ENCODE measurements around the gene YWHAG.

GRCh38 chr7:76407718-76408117, 48.9 kb upstream of the YWHAG start:
- TF ChIP-seq CTCF (IDR thresholded peaks at IDR 0.05; ENCODE audit: low read length) (no peak), EZH2 (IDR thresholded peaks at IDR 0.05; ENCODE audit: borderline replicate concordance, low read length) (no peak)
